ENCODE results near the gene MEPCE. TPM values are rescaled to one million over a fixed set of nuclear protein-coding genes. Genes with fewer than 3 reads are reported as not detected.
"Not testable (repeated sequence)": the region's sequence is repeated elsewhere in the genome, so short reads cannot be mapped to it uniquely, and the experiment has no call there.

The MEPCE gene
- total RNA-seq, 4 donors from 2014 or later: 38.5 to 50.4 (median 39.6) TPM

DNA sequence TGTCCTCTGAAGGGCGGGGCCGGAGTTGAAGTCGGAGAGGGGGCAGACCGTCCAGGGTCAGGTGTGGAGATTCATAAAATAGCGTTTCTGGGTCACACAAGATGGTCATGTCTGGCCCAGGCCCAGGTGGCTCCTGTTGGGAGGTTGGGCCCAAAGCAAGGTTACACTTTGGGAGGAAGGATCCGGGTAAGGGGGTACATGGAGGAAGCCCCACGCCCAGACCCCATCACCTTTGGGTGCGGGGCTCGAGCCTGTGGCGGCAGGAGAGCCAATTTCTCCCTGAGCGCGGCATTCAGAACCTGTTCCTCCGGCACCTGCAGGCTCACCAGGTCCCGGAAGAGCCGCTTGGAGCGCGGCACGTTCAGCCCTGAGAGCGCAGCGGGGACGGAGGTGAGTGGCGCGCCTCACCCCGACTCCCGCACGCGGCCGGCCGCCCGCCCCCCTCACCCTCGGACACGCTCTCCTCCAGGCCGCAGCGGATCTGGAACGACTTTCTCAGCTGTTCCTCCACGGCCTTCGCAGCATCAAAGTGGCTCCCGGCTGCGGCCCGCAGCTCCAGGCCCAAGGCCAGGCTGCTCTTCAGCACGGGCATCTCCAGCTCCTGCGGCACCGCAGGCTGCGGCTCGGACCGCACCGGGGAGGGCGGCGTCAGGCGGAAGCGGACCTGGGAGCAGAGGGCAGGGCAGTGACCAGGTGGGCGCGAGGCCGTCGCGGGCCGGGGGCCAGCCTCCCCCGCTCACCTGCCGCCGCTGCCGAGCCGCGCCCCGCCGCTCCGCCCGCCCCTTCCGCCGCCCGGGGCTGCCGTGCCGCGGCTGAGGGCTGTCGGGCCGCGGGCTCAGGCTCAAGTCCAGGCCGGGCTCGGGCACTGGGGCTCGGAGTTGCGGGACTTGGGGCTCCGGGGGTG is 6.0 kb downstream of the MEPCE start:
- WGBS: 5% methylated on average over 18 of the region's 81 CpGs
- Histone ChIP-seq H3K9me3 (no peaks in the 10 kb centered on the region), H3K4me3 (peak overlapping the region; percentile 63), H3K4me1 (peaks cover 47% of the 10 kb centered on the region), H3K27me3 (no peaks in the 10 kb centered on the region), H3K36me3 (peaks cover 19% of the 10 kb centered on the region), H3K27ac (peak overlapping the region; percentile 94)
- peak in 1 of 3 donors; percentile 6 for TF ChIP-seq POLR2AphosphoS5 (IDR thresholded peaks at IDR 0.05)
- TF ChIP-seq, protein P1, sequence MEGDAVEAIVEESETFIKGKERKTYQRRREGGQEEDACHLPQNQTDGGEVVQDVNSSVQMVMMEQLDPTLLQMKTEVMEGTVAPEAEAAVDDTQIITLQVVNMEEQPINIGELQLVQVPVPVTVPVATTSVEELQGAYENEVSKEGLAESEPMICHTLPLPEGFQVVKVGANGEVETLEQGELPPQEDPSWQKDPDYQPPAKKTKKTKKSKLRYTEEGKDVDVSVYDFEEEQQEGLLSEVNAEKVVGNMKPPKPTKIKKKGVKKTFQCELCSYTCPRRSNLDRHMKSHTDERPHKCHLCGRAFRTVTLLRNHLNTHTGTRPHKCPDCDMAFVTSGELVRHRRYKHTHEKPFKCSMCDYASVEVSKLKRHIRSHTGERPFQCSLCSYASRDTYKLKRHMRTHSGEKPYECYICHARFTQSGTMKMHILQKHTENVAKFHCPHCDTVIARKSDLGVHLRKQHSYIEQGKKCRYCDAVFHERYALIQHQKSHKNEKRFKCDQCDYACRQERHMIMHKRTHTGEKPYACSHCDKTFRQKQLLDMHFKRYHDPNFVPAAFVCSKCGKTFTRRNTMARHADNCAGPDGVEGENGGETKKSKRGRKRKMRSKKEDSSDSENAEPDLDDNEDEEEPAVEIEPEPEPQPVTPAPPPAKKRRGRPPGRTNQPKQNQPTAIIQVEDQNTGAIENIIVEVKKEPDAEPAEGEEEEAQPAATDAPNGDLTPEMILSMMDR (IDR thresholded peaks at IDR 0.05): no peak
- DNase-seq (ENCODE audit: low spot score in 2 of 2): peak in 1 of 2 donors; percentile 74

DNA sequence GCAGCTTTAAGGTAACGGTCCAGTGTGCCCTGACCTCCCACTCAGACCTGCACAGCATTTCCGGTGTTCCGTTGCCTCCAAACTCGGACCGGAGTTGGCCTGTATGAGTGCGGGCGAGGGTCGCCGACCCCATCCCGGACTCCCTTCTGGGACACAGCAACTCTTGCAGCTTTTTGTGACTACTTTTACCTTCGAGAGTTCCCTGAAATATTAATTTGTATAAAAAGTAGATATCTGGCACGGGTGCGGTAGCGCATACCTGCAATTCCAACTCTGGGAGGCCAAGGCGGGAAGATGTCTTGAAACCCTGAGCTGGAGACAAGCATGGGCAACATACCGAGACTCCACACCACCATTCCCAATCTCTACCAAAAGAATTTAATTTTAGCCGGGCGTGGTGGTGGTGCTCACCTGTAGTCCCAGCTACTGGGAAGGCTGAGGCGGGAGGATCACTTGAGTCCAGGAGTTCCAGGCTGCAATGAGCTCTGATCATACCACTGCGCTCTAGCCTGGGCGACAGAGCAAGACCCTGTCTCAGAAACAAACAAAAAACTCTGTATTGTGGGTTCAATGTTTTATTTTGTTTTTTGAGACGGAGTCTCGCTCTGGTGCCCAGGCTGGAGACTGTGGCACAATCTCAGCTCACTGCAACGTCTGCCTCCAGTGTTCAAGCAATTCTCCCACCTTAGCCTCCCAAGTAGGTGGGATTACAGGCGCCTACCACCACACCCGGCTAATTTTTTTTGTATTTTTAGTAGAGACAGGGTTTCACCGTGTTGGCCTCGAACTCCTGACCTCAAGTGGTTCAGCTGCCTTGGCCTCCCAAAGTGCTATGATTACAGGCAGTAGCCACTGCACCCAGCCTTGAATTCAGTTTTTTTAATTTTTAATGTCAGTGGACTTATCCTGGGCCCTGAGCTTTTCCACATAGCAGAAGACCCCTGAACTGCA is 7.8 kb downstream of the MEPCE start:
- 85% methylated on average over 28 of the region's 28 CpGs for WGBS
- H3K36me3 ChIP-seq: peaks cover 19% of the 10 kb centered on the region
- H3K4me1 ChIP-seq: peaks cover 30% of the 10 kb centered on the region
- H3K4me3 ChIP-seq: peak overlapping the region; percentile 63
- H3K27ac ChIP-seq: no peak overlapping the region
- peak; percentile 45 to 68 for DNase-seq (ENCODE audit: low spot score in 2 of 2)
- TF ChIP-seq EP300 (IDR thresholded peaks at IDR 0.05): no peak
- TF ChIP-seq POLR2AphosphoS5 (IDR thresholded peaks at IDR 0.05): no peak
- TF ChIP-seq POLR2A (IDR thresholded peaks at IDR 0.05): no peak
- TF ChIP-seq, protein P1 (IDR thresholded peaks at IDR 0.05): no peak
- H3K27me3 ChIP-seq: no peaks in the 10 kb centered on the region
- no peaks in the 10 kb centered on the region for H3K9me3 ChIP-seq

DNA sequence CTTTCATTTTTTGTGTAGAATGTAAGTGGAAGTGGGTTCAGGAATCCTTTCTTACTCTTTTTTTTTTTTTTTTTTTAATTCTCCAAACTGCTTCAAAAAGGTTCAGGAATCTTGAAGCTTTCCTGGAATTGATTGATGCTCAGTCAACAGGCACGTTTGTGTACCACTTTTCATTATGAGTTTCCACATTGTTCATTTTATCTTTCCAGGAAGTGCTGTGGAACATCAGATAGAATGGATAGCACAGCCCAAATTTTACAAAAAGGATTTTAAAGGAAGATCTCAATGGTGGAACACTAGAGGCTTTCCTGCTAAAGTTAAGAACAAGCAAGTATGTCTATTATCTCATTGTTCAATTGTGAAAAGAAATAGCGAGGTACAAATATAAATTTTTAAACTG is 8.5 kb downstream of the MEPCE start:
- DNase-seq (ENCODE audit: low spot score in 2 of 2): no peak
- Histone ChIP-seq H3K4me1 (peaks cover 23% of the 10 kb centered on the region), H3K9me3 (no peaks in the 10 kb centered on the region), H3K36me3 (peaks cover 15% of the 10 kb centered on the region), H3K27me3 (no peaks in the 10 kb centered on the region), H3K27ac (no peak overlapping the region), H3K4me3 (no peak overlapping the region)
- whole genome bisulfite sequencing: 56% methylated on average over 2 of the region's 2 CpGs
- TF ChIP-seq POLR2A (IDR thresholded peaks at IDR 0.05) (no peak), EP300 (IDR thresholded peaks at IDR 0.05) (no peak)
- TF ChIP-seq, protein P1 (IDR thresholded peaks at IDR 0.05): no peak

DNA sequence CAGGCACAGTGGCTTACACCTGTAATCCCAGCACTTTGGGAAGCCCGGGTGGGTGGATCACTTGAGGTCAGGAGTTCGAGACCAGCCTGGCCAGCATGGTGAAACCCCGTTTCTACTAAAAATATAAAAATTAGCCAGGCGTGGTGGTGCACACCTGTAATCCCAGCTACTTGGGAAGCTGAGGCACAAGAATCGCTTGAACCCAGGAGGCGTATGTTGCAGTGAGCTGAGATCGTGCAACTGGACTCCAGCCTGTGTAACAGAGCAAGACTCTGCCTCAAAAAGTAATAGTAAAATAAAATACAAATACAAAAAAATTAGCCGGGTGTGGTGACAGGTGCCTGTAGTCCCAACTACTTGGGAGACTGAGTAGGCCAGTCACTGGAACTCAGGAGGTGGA is 9.1 kb downstream of the MEPCE start:
- H3K4me1 ChIP-seq: peaks cover 22% of the 10 kb centered on the region
- not testable (repeated sequence) for H3K27ac ChIP-seq; H3K4me3 ChIP-seq; H3K36me3 ChIP-seq; H3K9me3 ChIP-seq; DNase-seq (ENCODE audit: low spot score in 2 of 2); H3K27me3 ChIP-seq
- WGBS: 94% methylated on average over 8 of the region's 8 CpGs

DNA sequence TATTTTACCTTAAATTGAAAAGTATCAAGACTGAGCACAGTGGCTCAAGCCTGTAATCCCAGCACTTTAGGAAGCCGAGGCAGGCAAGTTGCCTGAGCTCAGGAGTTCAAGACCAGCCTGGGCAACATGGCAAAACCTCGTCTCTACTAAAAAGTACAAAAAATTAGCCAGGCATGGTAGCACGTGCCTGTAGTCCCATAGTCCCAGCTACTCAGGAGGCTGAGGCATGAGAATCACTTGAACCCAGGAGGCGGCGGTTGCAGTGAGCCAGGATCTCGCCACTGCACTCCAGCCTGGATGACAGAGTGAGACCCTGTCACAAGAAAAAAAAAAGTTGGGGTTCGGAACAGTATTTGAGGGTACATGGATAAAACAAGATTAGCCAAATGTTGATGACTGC is 9.6 kb downstream of the MEPCE start:
- DNase-seq (ENCODE audit: low spot score in 2 of 2): peak; percentile 24 to 29
- not testable (repeated sequence) for H3K27me3 ChIP-seq, H3K4me3 ChIP-seq, H3K36me3 ChIP-seq, H3K27ac ChIP-seq, H3K9me3 ChIP-seq
- 81% methylated on average over 7 of the region's 7 CpGs for WGBS
- peaks cover 19% of the 10 kb centered on the region for H3K4me1 ChIP-seq

Measured in suprapubic skin (tissue), 4 donors.